K562 (cell line): ENCODE measurements around the gene SLC37A4. TPM values are rescaled to one million over a fixed set of nuclear protein-coding genes. Genes with fewer than 3 reads are reported as not detected.
A peak's percentile ranks its signal among the peaks of the same experiment; 100 is the strongest.

Source experiments
- ATAC-seq: fragments of 200-7000 bp; cut with Tn5 transposase; 3 replicates; pipeline ENCODE4 v1.9.1; 2020; ENCODE audit warnings: moderate library complexity
- BruUV-seq: library from RNA; stranded (reverse); fragments of 400-500 nt; replicated peaks from 2 replicates; lab custom pipeline; 2021; lab: Mats Ljungman, UMichigan
- CTCF ChIA-PET: fragments of 300-600 bp; formaldehyde crosslinking; extraction: SDS; loops from one replicate; lab custom pipeline; 2021; ENCODE audit warnings: low intra/inter-chr PET ratio; lab: Yijun Ruan, JAX
- POLR2A ChIA-PET: fragments of 300-600, 350-650 bp; sonication (Branson Sonifier 250); formaldehyde crosslinking; extraction: SDS; loops from one replicate; lab custom pipeline; 2021; ENCODE audit warnings: antibody characterized with exemption, inconsistent platforms; lab: Yijun Ruan, JAX
- DNase-seq, 4 experiments: peaks; one replicate each; pipeline versions ENCODE4 v3.0.0 to v3.0.0-alpha.2; 2011 to 2018; ENCODE audit warnings: low spot score in 3 of 4, mixed read lengths in 3 of 4; ENCODE audit errors: extremely low read depth in 1 of 4
- FAIRE-seq: peaks from 2 replicates; lab custom pipeline; 2011; peaks lifted over from hg19 to GRCh38; lab: Jason Lieb, UNC
- H2AFZ ChIP-seq: 2 replicates; pipeline ENCODE4 v1.6.0; 2011; ENCODE audit warnings: low read depth, low read length, control low read depth, inconsistent platforms
- H3K27ac ChIP-seq: fragments of 200-600 bp; 3 replicates; pipeline ENCODE4 v1.8.0; 2011; ENCODE audit warnings: low read depth, mild to moderate bottlenecking, control low read depth, inconsistent platforms, low read length, moderate library complexity, mixed read lengths; ENCODE audit errors: extremely low read depth
- H3K27me3 ChIP-seq, 2 experiments: fragments of 300-600 bp in 1 of 2; 2 replicates in 1 of 2; 3 replicates in 1 of 2; pipeline versions ENCODE4 v1.6.0 to v1.8.0; 2011; ENCODE audit warnings: inconsistent platforms in 2 of 2, low read length in 2 of 2, mild to moderate bottlenecking in 1 of 2, mixed read lengths in 1 of 2, moderate library complexity in 1 of 2; ENCODE audit not compliant: control insufficient read depth in 2 of 2, insufficient read depth in 2 of 2
- H3K36me3 ChIP-seq: fragments of 300-600 bp; 3 replicates; pipeline ENCODE4 v1.8.0; 2011; ENCODE audit warnings: mild to moderate bottlenecking, low read length, inconsistent platforms; ENCODE audit not compliant: control insufficient read depth, insufficient read depth
- H3K4me1 ChIP-seq, 2 experiments: fragments of 200-600 bp in 1 of 2; replicated peaks in 1 of 2; 2 replicates in 1 of 2; 3 replicates in 1 of 2; pipeline versions ENCODE4 v1.5.1 to v1.8.0; 2011; ENCODE audit warnings: inconsistent platforms in 2 of 2, low read length in 2 of 2, mild to moderate bottlenecking in 1 of 2, mixed read lengths in 1 of 2, moderate library complexity in 1 of 2; ENCODE audit not compliant: control insufficient read depth in 2 of 2, insufficient read depth in 2 of 2
- H3K4me2 ChIP-seq: 2 replicates; pipeline ENCODE4 v1.6.1; 2011; ENCODE audit warnings: low read length, control low read depth, inconsistent platforms, mixed read lengths; ENCODE audit not compliant: insufficient read depth
- H3K4me3 ChIP-seq: fragments of 200-600 bp; sonication (generic), shearing (Covaris generic); 2 replicates; pipeline ENCODE4 v1.5.1; 2016; ENCODE audit warnings: control low read depth, inconsistent platforms
- H3K79me2 ChIP-seq: fragments of 200-600 bp; 3 replicates; pipeline ENCODE4 v1.8.0; 2011; ENCODE audit warnings: low read length, inconsistent platforms; ENCODE audit not compliant: control insufficient read depth, insufficient read depth
- H3K9ac ChIP-seq, 2 experiments: 2 replicates each; pipeline versions ENCODE4 v1.6.0 to v1.6.1; 2011; ENCODE audit warnings: low read depth in 2 of 2, low read length in 2 of 2, control low read depth in 1 of 2, inconsistent platforms in 1 of 2, mild to moderate bottlenecking in 1 of 2, mixed read lengths in 1 of 2; ENCODE audit not compliant: insufficient read depth in 1 of 2
- H3K9me1 ChIP-seq: one replicate; pipeline ENCODE4 v1.6.0; 2011; ENCODE audit warnings: inconsistent platforms, mild to moderate bottlenecking, low read length, moderate library complexity; ENCODE audit not compliant: control insufficient read depth, insufficient read depth
- H3K9me3 ChIP-seq: replicated peaks from 2 replicates; pipeline ENCODE4 v1.5.1; 2011; ENCODE audit warnings: low read depth, low read length, inconsistent platforms; ENCODE audit not compliant: control insufficient read depth, insufficient read depth
- H4K20me1 ChIP-seq: replicated peaks from 2 replicates; pipeline ENCODE4 v1.6.1; 2011; ENCODE audit warnings: low read length, inconsistent platforms, mixed read lengths; ENCODE audit not compliant: control insufficient read depth, insufficient read depth
- CBX1 ChIP-seq: sonication (generic); IDR thresholded peaks from 2 replicates; pipeline ENCODE4 v1.6.1; 2016; ENCODE audit warnings: antibody characterized with exemption, low read depth, mild to moderate bottlenecking
- CCAR2 ChIP-seq: fragments of 200-400 bp; formaldehyde crosslinking; IDR thresholded peaks from 2 replicates; pipeline ENCODE4 v1.6.1; 2017; ENCODE audit warnings: mild to moderate bottlenecking, low read depth, low read length
- CHAMP1 ChIP-seq: fragments of 450-650 bp; IDR thresholded peaks from 2 replicates; pipeline ENCODE4 v1.6.1; 2016; ENCODE audit warnings: mild to moderate bottlenecking
- E2F8 ChIP-seq: fragments of 450-650 bp; IDR thresholded peaks from 2 replicates; pipeline ENCODE4 v1.7.1; 2018; ENCODE audit warnings: mild to moderate bottlenecking, low read depth; ENCODE audit not compliant: partially characterized antibody
- KLF6 ChIP-seq: fragments of 250-450 bp; sonication (Bioruptor Pico); IDR thresholded peaks from 2 replicates; pipeline ENCODE4 v1.4.0; 2020; ENCODE audit warnings: mild to moderate bottlenecking, moderate library complexity, borderline replicate concordance
- POLR2G ChIP-seq: fragments of 200-400 bp; formaldehyde crosslinking; IDR thresholded peaks from 2 replicates; pipeline ENCODE4 v1.6.1; 2017; ENCODE audit warnings: low read depth, mild to moderate bottlenecking, antibody characterized with exemption, low read length, moderate library complexity
- RBFOX2 ChIP-seq: fragments of 200-400 bp; formaldehyde crosslinking; IDR thresholded peaks from 2 replicates; pipeline ENCODE4 v1.6.1; 2017; ENCODE audit warnings: low read depth, mild to moderate bottlenecking, low read length, moderate library complexity
- RBM39 ChIP-seq: fragments of 200-400 bp; formaldehyde crosslinking; optimal IDR thresholded peaks from 2 replicates; pipeline ENCODE3; 2018; ENCODE audit warnings: low read depth, low read length
- ZNF253 ChIP-seq: fragments of 250-450 bp; sonication (Bioruptor Pico); conservative IDR thresholded peaks from 2 replicates; pipeline ENCODE4 v1.6.1; 2021; ENCODE audit warnings: mild to moderate bottlenecking
- ZNF57 ChIP-seq: fragments of 450-650 bp; formaldehyde crosslinking; IDR thresholded peaks from 2 replicates; pipeline ENCODE4 v1.4.0; 2020; ENCODE audit warnings: mild to moderate bottlenecking, moderate library complexity
- ZNF668 ChIP-seq: fragments of 250-450 bp; sonication (Bioruptor Pico); IDR thresholded peaks from 2 replicates; pipeline ENCODE4 v1.8.0; 2022; ENCODE audit warnings: mild to moderate bottlenecking, inconsistent platforms
- ZNF785 ChIP-seq: fragments of 250-450 bp; sonication (Bioruptor Pico); IDR thresholded peaks from 2 replicates; pipeline ENCODE4 v1.4.0; 2020; ENCODE audit warnings: mild to moderate bottlenecking
- WGBS: fragments of 100-300 bp; shearing (Covaris generic); methylation state at CpG from one replicate; pipeline ENCODE4 v1.1.6; 2016; ENCODE audit warnings: low coverage, mixed read lengths; ENCODE audit not compliant: insufficient coverage; ENCODE audit errors: missing lambda C conversion rate; 5-methylcytosine and 5-hydroxymethylcytosine counted together
- in situ Hi-C: fragments of 300-500 bp; cut with MboI; formaldehyde crosslinking; loops from 4 replicates; pipeline ENCODE4 v1.15.0; 2018; ENCODE audit warnings: inconsistent platforms, mixed read lengths
- intact Hi-C: fragments of 100-400 bp; cut with micrococcal nuclease; formaldehyde crosslinking; loops from 2 replicates; pipeline ENCODE4 v1.14.2; 2022
- polyA plus RNA-seq, 8 experiments: library from polyadenylated mRNA; depleted of rRNA in 4 of 8; stranded (reverse) in 5 of 8; unstranded in 3 of 8; fragments of >200 nt; fragmentation: Nextera tagmentation in 2 of 8; fragmentation: Illumina TruSeq in 1 of 8; extraction: Ambion mirVana in 2 of 8; extraction: Trizol in 1 of 8; gene quantifications; 2 replicates each; pipeline versions ENCODE4 v1.2.1 to v1.2.3, GENCODE V29; 2011 to 2014; ENCODE audit warnings: inconsistent platforms in 1 of 8, missing spikeins in 1 of 8
- total RNA-seq, 7 experiments: library from RNA; depleted of rRNA in 6 of 7; stranded (reverse); fragments of >200 nt in 6 of 7; fragmentation: Illumina TruSeq in 2 of 7; extraction: Trizol in 2 of 7; gene quantifications; 2 replicates each; pipeline versions ENCODE4 v1.2.1 to v1.2.3, GENCODE V29; 2011 to 2021; ENCODE audit warnings: low replicate concordance in 1 of 7

The SLC37A4 gene
- total and polyA plus RNA-seq, 9 of the 15 experiments (the other 6 are each of a cell fraction or from before 2014, with no cell fraction given), result 24.7 to 73.9 (median 40.7) TPM

DNA sequence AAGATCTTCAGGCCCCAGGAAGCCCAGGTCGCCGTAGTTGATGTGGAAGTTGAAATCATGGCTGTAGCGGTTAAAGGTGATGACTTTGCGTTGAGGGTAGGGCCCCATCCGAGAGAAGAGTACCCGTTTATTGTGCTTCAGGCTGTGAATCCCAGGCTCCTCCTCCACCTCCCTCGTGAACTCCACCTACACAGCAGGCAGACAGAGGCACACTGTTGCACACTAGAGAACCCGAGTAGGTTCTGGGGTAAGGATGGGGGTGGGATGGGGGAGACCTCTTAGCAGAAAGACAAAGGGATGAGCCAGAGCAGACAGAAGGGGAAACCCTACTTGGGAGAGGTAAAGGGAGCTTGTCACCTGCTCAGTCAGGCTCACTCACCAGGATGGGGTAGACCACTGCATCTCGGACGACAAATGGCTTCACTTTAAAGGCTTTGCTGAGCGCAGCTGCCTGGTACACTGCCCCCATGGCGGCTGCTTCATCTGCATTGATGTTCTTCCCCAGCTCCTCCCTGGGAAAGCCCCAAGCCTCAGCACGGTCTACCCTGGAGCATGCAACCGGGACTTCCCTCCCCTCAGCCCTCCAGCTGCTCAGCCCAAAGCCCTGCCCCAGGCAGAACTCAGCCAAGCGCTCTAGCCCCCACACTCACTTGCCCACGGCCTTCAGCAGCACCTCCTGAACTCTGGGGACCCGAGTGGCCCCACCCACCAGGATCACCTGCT lies 20.9 kb upstream of the SLC37A4 start (continued):
- TF ChIP-seq E2F8, result no peak
- no peak for TF ChIP-seq CCAR2
- no peak for TF ChIP-seq CHAMP1

GRCh38 chr11:119049081-119049480 lies 18.4 kb upstream of the SLC37A4 start:
- Histone ChIP-seq H3K4me3 (no peak overlapping the region), H3K79me2 (0 out of 3 replicates have a peak, but pooled peaks cover 1% of the 10 kb centered on the region), H3K4me1 (no peaks in the 10 kb centered on the region), H2AFZ (no peak overlapping the region), H3K36me3 (peaks cover 98% of the 10 kb centered on the region), H3K27me3 (no peaks in the 10 kb centered on the region), H3K9me3 (no peaks in the 10 kb centered on the region), H4K20me1 (no peaks in the 10 kb centered on the region), H3K9me1 (peaks cover 3% of the 10 kb centered on the region), H3K4me2 (no peak overlapping the region), H3K27ac (no peak overlapping the region), H3K9ac (no peak overlapping the region)
- peak in 2 of 4 experiments; percentile 6 to 7 for DNase-seq
- ChIA-PET POLR2A (interaction anchor here (0.6 to 9.3 kb wide), 6 partner anchors 5 to 121 kb away, joined by 3 to 132 read pairs (median 5); partner anchors contain the start of genes HMBS, HYOU1 and VPS11), CTCF (no interaction called here)
- intact Hi-C loops, result no loop called here
- in situ Hi-C loops, result no loop called here
- TF ChIP-seq RBM39 (no peak), CBX1 (no peak), POLR2G (peak; percentile 67), ZNF785 (no peak), RBFOX2 (peak; percentile 72), ZNF57 (CRISPR knock-in tag) (no peak), ZNF668 (CRISPR knock-in tag) (no peak), KLF6 (CRISPR knock-in tag) (no peak), ZNF253 (no peak)
- 100% methylated on average over 6 of the region's 7 CpGs for WGBS
- no TSS peak for BruUV-seq
- ATAC-seq, result no peak
- no peak for FAIRE-seq
